ENCODE results near the gene SETD7. TPM values are rescaled to one million over a fixed set of nuclear protein-coding genes. Genes with fewer than 3 reads are reported as not detected.
A peak's percentile ranks its signal among the peaks of the same experiment; 100 is the strongest.

Gene SETD7
- polyA plus RNA-seq, 5 donors: 14.8 to 20.5 (median 18.5) TPM

- no peak for DNase-seq
Measured at GRCh38 chr4:139576219-139576618, 20.2 kb upstream of the SETD7 start.

DNA sequence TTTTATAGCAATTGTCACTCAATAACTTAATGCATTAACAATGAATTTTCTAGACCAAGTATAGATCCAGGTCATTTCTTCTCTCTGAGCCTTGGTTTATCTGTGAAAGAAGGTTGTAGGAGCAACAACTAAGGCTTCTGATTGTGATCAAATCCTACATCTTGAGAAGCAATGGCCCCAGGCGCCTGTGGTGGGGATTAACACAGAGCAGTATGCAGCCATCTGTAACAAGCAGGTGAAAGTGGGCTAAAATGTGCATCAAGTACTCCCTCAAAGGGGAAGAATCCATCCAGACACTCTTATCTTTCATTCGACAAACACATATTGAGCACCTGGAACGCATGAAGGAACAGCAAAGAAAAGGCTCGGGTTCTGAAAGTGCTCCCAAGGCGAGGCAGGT lies 19.1 kb upstream of the SETD7 start:
- DNase-seq: no peak

GRCh38 chr4:139574641-139575040 lies 18.6 kb upstream of the SETD7 start:
- no peak for DNase-seq

GRCh38 chr4:139568206-139568955 lies 12.4 kb upstream of the SETD7 start:
- no peak for DNase-seq

DNA sequence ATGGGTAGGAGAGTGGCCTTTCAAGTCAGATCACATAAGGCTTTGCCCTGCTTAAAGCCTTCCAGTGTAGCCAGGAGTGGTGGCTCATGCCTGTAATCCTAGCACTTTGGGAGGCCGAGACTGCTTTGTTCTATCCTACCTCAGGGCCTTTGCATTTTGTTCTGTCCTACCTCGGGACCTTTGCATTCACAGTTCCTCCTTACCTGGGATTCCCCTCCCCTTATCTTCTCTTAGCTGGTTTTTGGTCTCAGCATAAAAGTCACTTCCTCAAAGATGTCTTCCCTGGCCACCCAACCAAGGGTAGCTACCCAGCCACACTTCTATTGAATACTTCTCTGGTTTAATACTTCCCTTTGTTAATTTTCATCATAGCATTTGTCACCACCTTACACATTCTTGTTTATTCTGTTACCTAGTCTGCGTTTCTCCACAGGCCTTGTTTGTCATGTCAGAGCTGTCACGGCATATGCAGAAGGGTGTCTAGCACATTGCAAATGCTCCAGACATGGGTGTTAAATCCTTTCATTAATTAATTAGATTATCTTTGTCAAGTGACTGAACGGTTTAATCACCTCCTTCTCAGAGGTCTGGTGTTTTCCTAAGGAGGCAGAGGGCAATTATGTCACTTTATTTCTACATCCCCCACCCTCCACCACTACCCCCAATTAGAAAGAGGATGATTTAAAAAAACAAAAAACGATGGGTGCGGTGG lies 11.3 kb upstream of the SETD7 start:
- DNase-seq: no peak

DNA sequence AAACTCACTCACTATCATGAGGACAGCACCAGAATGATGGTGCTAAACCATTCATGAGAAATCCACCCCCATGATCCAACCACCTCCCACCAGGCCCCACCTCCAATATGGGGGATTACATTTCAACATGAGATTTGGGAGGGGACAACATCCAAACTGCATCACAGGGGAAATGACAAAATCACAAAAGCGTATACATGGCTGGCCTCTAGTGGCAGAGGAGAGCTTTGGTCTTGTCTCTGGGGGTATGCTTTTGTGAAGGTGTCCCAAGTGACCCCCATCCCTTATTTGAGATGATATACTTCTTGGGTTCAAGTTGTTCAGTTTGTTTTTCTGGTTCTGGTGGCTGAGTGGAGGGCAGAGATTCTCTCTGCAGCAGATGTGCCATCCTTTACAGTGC lies 8.5 kb upstream of the SETD7 start:
- no peak for DNase-seq

- DNase-seq: no peak
Measured at GRCh38 chr4:139563515-139563914, 7.5 kb upstream of the SETD7 start.

- no peak for DNase-seq
Measured at GRCh38 chr4:139562839-139563238, 6.8 kb upstream of the SETD7 start.

DNA sequence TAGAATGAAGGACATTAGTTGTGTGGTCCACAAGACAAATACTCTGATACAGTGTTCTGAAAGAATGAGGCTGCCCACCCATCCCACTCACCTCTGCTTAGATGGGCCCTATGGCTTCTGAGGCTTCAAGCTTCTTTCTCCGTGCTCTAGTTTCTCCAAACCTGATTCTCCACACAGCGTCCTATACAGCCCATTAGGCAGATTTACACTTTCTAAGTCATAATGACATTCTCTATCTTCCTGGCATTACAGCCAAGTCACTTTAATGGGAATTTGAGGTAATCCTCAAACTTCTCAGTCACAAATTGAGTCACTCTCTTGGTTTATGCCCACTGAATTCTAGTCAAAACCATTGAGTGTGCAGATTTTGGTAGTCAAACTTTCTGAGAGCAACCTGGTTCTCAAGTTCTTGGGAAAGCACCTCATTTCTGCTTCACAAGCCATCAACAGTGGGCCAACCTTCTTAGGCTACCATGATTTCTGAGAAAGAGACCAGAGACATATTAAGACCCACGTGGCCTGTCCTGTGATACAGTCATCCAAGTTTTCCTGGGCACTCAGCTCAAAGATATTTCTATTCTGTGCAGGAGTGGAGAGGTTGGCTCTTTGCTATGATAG lies 6.2 kb upstream of the SETD7 start:
- no peak for DNase-seq

- no peak for DNase-seq
Measured at GRCh38 chr4:139560406-139561104, 4.5 kb upstream of the SETD7 start.

DNA sequence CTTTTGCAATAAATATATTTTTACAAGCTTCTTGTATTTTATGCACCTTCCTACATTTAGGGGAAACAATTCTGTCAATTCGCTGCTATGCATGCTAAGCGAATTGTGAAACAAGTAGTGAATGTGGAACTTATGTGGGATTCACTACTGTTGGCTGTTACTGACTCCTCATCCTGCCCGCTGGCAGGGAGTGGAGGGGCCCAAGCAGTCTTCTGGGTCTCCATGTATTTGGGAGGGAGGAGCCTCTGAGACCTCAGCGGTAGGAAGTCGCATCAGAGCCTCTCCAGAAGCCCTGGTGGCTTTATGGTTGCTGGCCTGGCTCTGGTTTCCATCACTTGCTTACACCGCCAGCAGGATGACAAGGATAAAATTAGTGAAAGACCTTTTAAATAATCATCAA lies 3.7 kb upstream of the SETD7 start:
- DNase-seq: no peak

DNA sequence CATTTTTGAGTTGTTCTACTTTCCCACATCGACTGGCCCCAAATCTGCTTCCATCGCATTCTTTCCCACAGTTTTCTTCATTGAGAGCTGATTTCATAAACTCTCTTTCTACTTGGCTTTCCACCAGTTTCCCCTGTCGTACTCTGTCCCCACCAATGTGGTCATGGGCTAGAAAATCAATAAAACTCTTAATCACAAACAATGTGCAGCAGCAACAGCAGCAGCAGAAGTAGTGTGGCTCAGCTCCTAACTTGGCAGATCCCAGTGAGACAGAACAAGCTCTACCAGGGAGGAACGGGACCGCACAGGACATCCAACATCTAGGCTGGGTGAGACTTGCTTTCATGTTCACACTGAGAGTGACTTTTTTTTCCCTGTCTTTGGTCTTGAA lies 3.1 kb upstream of the SETD7 start:
- DNase-seq: no peak

- DNase-seq: no peak
Measured at GRCh38 chr4:139558235-139559088, 2.4 kb upstream of the SETD7 start.

DNA sequence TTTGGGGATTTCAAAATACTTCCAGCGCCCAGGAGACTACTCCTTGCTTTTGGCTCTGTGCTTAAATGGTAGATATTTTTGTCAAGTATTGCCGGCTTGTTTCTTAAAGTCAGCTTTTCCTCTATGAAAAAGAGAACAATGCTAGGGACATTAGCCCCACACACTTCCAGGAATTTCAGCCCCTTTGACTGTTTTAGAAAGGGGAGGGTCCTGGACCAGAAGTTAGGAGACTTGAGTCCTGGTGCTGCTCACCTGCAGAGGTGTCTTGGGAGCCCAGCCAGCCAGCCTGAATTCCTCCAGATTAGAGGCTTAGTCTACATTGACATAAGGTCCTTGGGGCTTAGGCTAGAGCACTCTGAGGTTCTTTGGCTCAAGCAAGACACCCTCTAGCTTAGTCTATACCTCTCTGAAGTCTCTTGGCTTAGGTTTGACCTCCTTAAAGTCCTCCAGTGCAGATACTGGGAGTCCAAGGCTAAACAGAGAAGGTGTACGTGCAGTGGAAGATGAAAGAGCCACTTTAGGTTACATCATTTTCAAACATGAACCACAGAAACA lies 1.6 kb upstream of the SETD7 start:
- no peak for DNase-seq

DNA sequence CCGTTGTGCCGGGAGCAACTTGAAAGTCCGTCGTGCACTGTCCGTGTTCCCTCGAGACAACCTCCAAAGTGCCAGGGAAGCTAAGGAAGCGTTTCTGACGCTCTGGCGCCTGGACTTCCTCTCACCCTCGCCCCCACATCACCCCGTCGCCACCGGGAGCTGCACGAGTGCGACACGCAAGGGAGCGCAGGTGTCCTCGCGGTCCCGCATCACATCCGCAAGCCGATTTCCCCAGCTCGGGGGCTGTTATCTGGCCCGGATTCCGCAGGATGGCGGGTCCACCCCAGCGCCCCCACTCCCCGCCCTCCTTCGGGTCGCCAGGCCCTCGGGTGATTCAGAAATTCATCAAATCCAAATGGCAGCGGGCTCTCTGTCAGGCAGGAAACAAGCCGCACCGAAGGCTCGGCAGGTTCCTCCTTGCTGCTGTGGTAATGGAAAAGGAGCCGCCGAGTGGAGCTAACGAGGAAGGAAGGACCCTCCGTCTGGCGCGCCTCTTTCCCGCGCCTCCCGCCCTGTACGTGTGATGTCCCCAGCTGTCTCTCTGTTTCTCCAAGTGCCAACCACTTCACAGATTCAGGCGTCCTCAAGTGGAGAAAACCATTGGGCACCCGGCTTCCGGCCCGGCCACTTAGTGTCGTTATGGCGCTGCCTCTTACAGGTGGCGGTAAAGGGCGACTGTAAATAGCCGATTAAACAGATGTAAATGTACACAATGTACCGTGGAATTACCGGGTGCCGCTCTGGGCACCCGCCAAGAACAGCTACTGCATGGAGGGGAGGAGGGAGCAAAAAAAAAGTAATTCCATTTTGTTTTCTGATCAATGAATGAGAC lies 921 bp upstream of the SETD7 start:
- DNase-seq: peak; percentile 62

DNA sequence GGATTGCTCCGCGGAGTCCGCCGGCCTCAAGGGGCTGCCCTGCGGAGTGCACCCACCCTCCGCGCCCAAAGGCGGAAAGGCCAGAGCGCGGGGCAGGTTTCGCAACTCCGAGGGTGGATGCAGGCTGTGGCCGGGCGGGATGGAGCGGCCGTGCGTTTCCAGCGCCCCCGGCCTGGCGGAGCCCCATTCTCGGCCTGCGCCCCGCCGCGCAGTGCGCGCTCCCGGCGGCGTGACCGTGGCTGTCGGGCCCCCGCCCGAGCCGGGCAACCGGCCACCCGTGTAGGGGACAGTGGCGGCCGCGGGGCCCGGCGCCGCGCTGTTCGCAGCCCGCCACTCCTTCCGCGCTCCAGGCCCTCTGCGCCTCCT lies 331 bp downstream of the SETD7 start:
- DNase-seq: peak in 1 of 2 donors; percentile 59

GRCh38 chr4:139554893-139555704 lies 920 bp downstream of the SETD7 start:
- peak; percentile 92 to 94 for DNase-seq

DNA sequence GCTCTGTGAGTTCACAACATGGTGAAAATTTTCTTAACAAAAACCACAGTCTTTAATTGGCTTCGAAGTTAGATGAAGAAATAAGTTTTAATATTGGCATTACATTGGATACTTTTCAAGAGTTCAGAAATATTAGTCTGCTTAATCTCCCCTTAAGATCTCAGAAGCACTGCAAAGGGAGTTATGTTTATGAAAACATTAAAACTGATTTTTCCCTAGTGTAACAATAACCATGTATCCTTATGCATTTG lies 1.5 kb downstream of the SETD7 start:
- no peak for DNase-seq

DNA sequence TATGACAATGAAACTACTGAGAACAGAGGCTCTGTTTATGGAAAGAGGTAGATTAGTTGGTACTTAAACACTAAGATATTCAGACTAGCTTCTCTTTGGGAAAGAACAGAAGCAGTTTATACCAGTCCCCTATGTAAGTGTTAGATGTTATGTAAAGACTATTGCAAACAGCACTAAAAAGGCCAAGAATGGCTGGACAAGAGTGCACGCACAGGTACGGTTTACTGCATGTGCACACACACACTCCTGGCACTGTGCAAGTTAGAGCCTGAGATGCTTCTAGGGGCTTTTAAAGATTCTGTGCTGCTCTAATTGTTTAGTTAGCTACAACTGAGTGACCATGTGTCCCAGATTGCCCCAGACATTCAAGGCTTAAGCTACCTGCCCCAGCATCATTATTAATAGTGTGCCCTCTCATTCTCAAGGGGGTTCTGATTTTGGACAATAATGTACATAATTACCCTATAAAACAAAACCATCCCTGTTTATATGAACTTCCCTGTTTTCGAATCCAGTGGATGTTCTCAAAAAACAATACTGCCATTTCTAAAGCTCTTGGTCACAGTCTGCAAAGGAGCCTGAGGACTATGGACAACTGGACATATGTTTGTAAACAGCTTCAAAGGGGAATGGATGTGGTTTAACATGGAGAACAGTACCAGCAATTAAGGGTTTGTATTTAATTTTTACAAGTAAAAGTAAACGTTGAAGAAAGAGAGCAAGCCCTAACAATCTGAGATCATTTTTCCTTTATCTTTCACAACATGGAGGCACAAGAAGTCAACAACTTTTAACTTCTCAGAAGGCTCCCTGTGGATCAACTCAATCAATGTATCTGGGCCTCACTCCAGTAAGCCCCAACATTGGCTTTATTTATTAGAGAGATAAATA lies 2.0 kb downstream of the SETD7 start:
- no peak for DNase-seq

All from right lung (tissue), 5 donors.